ENCODE measurements around the gene EDAR. TPM values are rescaled to one million over a fixed set of nuclear protein-coding genes. Genes with fewer than 3 reads are reported as not detected.

The EDAR gene
- total RNA-seq, 1 donor from 2014 or later: 0.14 TPM

DNA sequence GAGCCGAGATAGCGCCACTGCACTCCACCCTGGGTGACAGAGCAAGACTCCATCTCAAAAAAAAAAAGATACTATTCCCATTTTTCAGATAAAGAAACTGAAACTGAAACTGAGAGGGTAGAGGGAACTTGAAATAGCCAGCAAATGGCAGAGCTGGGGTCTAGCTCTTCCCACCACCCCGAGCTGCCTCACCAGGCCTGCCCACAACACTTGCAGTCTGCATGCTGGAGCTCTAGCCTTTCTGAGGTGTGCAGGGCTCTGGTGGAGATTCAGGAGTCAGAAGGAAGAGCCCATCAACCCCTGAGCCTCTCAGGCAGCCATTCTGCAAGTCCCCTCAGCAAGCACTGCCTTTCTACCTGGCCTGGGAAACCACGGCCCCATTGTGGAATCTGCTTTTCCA lies 14.3 kb downstream of the EDAR start:
- no peak for DNase-seq (ENCODE audit: missing footprints)
- no peak for ATAC-seq
- intact Hi-C loops (cut with DNase I): no loop called here

DNA sequence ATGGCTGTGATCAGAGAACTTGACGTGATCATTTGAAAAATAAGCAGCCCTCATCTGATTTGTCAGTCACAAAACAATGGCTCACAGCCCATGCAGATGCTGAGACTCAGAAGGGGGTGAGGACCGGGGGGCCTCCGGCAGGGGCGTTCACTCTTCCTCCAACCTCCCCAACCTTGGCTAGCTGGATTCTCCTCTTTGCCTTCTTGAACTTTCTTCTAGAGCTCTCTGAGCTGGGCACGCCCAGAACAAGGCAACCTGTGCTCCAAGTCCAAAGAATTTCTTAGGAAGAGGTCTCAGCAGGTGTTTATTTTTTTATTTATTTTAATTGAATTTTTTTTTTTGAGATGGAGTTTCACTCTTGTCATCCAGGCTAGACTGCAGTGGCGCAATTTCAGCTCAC lies 16.4 kb downstream of the EDAR start:
- intact Hi-C loops (cut with DNase I): no loop called here
- DNase-seq (ENCODE audit: missing footprints) (no peak), ATAC-seq (no peak)

DNA sequence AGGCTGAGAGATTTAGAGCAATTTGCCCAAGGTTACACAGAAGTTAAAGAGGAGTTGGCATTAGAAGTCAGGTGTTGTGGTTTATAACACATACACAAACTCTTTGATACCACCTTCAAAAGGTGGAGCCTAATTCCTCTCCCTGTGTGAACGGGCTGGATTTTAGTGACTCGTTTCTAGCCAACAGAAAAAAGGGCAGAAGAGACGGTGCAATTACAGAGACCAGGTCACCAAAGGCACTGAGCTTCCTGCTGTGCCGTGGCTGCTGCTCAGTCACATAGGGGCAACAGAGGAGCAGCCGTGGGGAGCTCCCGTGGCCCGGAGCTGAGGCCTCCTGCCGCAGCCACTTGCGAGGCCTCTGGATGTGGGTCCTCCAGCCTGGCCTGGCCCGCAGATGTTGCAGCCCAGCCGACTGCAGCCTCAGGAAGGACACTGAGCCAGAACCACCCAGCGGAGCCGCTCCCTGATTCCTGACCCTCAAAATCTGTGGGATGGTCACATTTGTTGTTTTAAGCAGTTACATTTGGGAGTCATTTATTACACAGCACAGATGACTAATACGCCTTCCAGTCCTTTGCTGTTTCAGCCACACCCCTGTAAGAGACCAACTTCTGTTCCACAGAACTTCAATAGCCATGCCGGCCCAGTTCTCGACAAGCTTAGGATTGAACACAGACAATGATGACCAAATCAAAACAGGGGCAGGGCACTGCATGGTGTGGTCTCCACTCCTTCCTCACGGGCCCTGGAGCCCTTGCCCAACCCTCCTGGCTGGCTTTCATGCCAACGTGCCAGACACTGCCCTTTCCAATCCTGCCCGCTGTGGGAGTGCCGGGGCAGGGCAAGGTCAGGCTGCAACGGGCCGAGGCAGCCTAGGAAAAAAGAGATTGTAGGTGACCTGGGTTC lies 17.1 kb downstream of the EDAR start:
- ATAC-seq (peak; percentile 76), DNase-seq (ENCODE audit: missing footprints) (no peak)
- intact Hi-C loops (cut with DNase I): no loop called here

DNA sequence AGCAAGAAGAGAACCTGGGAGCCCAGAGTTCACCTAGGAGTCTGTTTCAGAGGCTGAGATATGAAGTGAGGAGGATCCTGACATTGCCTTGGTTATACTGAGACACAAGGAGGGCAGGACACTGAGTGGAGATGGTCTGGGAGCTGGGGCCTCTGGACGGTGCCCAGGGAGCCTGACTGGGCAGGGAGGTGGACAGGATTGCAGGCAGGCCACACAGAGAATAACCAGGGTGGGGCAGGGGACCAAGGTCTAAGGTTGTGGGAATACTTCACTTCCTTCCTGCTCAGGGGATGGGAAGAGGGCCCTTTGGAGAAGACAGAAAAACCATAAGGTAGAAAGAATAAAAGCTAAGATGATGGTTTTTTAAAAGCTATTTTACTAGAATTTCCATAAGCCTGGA lies 18.7 kb downstream of the EDAR start:
- ATAC-seq: no peak
- intact Hi-C loops (cut with DNase I): no loop called here

DNA sequence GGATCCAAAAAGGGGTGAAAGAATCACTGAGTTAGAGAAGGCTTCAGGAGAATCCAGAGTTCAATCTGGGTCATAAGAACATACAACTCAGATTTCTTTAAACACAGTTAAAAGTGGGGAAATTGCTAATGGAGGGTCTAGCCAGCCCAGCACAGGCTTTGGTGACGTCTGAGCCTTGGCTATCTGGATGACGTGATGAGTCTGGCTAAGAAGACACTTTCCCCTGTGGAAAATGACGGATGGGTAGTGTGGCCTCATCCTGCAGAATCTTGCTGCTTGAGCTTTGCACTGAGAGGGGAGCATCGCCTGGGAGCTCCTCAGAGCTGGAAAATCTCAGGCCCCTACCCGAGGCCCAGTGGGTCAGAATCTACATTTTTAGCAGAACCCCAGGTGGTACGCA lies 19.2 kb downstream of the EDAR start:
- no peak for DNase-seq (ENCODE audit: missing footprints)
- intact Hi-C loops (cut with DNase I): no loop called here
- ATAC-seq: no peak

More for the DNA sequence above, 18.7 kb downstream of the EDAR start:
- DNase-seq (ENCODE audit: missing footprints): no peak

DNA sequence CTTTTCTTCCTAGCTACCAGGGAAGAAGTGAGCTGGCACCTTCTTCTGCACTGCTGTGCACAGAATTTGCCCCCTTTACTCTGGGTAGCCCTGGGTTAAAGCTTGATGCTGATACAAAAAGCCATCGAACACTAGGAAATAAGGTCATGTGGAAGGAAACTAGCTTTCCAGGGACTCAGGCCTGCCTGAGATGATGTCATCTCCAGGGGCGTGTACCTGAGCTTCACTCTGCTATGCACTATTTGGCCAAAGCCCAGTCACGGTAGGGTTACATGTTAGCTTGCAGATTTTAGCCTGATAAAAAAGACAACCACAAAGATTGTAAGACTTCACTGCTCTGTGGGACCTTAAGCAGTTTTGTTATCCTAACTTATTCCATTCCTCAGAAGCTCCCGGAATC lies 20.4 kb downstream of the EDAR start:
- intact Hi-C loops (cut with DNase I): no loop called here
- ATAC-seq: no peak

DNA sequence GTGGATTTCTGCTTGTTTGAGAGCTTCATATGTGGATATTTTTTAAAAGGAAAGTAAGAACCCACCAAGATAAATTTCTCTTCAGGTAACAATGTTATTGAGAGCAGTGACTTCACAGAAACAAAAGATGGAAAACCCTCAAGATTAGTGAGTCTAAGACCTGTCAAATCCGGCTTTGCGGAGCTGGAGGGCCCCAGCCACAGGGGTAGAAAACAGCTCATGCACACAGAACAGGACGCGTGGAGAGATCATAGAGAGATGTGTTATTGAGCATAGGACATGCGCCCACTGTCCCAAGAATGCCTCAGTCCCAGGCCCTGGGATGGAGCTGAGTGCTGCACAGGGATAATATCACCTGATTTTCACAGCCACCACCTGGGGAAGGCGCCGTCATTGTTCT lies 21.3 kb downstream of the EDAR start:
- no peak for DNase-seq (ENCODE audit: missing footprints)
- ATAC-seq: no peak
- intact Hi-C loops (cut with DNase I): no loop called here

More for the DNA sequence above, 20.4 kb downstream of the EDAR start:
- DNase-seq (ENCODE audit: missing footprints): no peak

DNA sequence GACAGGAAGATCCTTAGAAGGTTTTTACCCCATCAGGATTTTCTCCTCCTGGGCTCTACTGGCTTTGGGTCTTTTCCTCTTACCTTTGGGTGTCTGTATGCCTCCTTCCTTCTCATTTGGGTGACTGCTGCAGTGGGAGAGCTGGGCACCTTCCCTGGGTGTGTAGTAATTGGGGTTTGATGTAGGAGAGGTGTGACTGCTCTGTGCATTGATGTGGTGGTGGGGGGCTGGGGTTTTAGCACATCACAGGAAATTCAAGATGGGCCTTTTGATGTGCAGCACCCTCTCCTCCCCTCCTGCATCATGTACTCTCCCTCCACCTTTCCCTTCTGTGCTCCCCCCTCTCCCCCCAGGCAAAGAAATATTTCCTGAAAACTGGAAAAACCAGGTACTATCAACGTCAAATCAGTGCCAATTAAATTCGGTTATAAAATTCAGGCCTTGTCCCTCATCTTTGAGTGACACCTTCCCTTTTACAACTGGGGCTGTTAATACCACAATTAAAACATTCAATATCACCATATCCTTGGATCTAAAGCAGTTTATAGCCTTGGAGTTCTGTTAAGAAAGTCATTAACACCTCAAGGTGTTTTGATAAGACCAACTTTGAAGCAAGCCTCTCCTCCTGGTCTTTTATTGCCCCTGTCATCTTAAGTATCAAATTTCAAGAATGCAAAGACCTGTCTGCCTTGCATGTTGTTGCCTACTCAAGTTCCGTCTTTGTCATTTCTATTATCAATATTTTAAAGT lies 23.3 kb downstream of the EDAR start:
- intact Hi-C loops (cut with DNase I): no loop called here
- DNase-seq (ENCODE audit: missing footprints): no peak
- no peak for ATAC-seq

DNA sequence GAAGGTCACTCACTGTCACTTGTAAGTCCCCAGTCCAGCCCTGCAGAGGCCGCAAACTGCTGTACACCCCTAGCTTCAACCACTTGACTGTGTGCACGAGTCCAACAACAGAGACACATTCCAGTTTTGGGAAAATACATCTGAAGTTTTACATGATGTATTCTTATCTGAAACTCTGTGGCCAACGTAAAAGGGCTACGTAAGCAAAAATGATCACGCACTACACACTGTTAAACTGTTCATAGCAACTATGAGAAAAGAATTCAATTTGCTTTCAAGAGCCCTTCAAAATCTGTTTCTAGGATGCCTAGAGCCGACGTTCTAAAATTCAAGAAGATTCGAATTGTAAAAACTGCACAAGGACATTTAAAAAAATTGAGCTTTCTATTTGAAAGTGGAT lies 26.0 kb downstream of the EDAR start:
- no peak for DNase-seq (ENCODE audit: missing footprints)
- intact Hi-C loops (cut with DNase I): no loop called here
- no peak for ATAC-seq

DNA sequence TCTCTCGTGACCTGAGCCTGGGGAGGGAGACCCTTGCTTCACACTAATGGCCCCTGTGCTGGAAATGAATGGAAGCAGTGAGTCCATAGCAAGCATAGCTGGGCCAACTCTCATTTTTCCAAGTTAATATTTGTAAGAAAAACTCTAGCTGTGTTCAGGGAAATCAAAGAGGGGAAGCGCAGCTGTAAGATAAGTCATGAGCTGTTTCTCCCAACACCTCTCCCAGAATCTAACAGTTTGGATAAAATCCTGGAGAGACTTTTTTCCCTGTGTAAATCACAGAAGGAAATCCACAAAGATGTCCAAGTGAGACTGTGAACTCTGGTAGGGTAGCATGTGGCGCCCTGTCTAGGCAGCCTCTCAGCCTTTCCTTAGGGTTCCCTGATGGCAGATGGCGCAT lies 27.2 kb downstream of the EDAR start:
- ATAC-seq (no peak), DNase-seq (ENCODE audit: missing footprints) (no peak)
- intact Hi-C loops (cut with DNase I): no loop called here

DNA sequence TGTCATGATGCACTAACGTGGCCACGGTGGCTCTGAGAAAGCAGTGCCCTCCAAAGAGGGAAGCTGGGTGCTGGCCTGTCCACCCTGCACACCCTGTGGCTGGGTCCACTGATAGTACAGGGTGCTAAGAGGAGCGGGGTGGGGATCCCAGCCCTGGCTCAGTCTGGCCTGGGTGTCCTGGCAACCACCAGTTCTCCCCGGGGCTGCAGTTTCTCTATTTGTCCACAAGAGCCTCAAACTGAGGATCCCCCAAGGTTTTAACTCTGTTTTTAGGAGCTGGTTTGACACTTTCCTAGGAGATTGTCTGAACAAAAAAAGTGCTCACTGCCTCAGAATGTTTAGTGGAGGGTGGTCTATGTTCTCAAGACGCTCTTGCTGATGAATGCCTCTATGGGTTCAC lies 29.0 kb downstream of the EDAR start:
- intact Hi-C loops (cut with DNase I): no loop called here
- ATAC-seq: no peak
- no peak for DNase-seq (ENCODE audit: missing footprints)

DNA sequence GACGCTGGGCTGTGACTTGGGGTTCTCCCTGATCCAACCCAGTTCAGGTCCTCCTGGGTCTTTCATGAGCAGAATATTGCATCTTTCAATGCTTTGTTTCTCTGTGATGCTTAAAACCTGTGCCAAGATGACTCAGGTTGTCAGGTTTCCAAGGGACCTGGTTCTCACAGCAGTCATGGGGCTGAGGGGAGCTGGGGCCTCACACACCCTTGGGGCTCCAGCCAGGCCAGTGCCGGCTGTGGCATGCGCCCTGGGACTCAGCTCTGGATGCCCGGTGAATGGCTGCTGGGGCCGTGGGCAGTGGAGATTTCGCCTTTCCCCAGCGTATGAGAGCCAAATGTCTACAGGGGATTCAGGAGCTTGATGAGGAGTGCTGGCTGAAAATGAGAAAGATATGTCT lies 29.6 kb downstream of the EDAR start:
- intact Hi-C loops (cut with DNase I): no loop called here
- peak; percentile 15 for ATAC-seq
- no peak for DNase-seq (ENCODE audit: missing footprints)

DNA sequence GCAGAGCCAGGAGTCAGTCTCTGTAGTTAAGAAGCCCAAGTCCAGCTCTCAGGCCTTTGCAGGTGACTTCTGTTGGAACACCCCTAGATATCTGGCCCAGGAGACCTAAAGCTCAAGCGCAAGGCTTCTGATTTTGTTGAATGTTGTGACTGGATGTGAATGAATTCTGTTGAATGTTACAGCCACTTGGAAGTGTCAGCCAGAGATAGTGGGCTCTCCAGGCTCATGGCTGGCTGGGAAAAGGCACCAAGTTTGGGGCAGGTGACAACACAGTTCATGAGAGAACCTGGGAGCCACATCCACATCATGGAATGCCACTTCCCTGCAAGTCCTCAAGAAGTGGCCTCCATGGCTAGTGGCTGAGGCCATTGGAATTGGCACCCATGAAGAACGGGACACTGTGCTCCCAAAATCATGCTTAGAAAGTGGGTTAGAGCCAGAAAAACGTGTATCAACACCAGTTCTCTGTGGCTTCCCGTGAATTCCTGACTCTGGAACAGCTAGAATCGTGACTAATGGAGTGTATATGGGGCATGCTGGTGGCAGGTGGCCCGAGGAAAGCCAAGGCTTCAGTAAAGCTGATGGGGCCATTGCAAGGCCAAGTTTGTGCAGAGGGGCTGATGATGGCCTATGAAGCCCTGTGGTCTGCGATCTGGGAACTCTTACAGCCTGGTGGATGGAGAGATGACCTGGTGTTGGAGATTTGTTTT lies 30.2 kb downstream of the EDAR start:
- intact Hi-C loops (cut with DNase I): no loop called here
- ATAC-seq: peak; percentile 82
- DNase-seq (ENCODE audit: missing footprints): no peak

DNA sequence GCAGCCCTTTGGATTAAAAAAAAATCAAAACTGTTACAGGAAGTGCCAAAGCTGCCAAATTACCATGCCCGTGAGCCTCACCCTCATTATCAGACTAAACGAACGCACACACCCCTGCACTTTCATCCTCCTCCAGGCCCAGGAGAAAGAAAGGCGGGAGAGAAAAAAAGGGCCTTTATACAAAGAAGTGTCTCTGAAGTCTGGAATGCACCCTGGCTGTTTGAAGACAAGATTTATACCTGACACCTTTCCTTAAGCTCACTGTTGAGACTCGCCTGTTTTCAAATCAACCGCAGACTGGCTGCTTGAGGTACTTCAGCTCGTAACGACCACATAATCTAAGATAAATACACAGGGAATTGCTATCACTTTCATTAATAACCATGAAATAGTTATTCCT lies 31.0 kb downstream of the EDAR start:
- no peak for ATAC-seq
- intact Hi-C loops (cut with DNase I): no loop called here
- no peak for DNase-seq (ENCODE audit: missing footprints)

DNA sequence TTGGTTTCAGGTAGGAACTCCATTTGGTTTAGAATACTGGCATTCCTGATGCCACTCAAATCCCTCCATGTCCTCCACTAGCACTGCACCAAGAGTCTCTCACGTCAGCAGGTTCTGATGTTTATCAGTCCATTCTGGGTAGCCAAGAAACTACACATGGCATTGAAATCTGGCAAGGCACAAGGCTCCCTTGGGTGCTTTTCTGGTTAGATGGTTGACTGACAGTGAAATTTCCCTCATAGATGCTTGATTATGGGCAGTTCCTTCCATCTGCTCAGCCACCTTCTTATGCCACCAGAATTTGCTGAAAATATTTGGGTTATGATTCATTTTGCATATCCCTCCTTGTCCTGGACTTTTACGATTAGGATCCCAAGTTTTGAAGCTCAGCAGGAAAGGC lies 32.6 kb downstream of the EDAR start:
- DNase-seq (ENCODE audit: missing footprints): no peak
- intact Hi-C loops (cut with DNase I): no loop called here
- no peak for ATAC-seq

DNA sequence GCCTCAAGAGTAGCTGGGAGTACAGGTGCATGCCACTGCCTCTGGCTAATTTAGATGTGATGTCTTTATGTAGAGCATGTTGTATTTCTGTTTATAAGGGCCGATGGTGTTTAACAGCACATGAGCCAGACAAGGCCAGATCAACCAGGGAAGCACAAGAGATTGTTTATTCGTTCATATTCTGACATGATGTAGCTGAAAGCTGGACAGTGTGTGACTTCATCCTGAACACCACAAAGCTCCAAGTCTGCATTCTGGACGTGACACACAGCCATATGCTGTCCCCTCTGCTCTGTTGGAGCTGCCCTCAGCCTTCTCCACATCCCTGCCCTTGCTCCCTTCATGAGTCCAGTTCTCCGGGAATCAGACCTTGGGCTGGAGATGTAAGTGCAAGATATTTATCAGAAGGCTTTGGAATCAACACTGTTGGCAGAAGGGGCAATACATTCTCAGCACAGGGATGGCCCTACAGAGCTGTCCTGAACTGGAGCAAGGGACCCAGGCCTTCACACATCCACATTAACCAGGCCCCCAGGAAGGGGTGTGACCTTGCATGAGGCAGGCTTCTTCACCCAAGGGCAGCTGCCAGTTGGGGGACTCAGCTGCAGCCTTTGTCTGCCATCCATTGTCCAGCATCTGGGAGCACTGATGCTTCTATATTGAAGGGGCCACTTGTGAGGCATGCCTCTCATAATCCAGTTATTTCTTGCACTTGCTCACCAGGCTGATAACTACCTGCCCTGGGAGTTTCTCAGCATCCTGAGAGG lies 38.5 kb downstream of the EDAR start:
- intact Hi-C loops (cut with DNase I): no loop called here
- ATAC-seq: no peak

DNA sequence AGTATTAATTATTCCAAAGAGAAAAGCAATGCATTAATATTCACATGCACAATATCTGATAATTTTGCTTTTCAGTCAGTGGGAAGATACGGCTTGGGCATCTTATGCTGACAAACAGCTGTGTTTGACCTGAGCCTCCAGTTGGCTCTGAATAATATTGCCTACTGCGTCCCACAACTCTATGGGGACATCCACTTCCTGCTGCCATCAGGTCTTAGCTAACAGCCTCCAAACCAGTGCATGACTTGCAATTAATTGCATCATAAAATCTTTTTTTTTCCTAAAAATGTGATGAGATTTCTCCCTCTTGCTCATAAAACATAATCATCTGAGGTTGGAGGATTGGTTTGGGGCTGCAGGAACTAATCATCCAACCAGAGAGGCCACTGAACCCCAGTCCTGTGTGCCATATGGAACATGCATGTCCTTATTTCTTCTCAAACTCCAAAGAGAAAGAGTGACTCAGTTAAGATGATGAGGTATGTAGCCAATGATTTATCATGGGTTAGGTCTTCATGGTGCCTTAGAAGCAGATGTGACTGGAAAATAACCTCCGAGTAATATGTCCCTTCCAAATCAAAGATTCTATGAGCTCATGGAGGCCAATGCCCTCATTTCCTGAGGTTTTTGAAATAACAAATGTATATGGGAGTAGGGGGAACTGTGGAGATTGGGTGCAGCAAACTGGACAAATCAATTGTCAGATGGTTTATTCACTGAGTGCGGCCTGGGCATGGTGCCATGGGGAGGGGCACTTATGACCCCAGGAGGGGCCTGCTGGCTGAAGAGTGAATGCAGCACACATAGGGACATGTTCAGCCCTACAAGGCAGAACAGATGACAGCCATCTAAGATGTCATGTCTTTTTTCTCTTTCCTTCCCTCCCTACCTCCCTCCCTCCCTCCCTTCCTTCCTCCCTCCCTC lies 39.4 kb downstream of the EDAR start:
- ATAC-seq (no peak), DNase-seq (ENCODE audit: missing footprints) (no peak)
- intact Hi-C loops (cut with DNase I): no loop called here

More for the DNA sequence above, 38.5 kb downstream of the EDAR start:
- no peak for DNase-seq (ENCODE audit: missing footprints)

All from Right ventricle myocardium inferior (tissue), 1 donor.